ENCODE results near the gene DNAL1. TPM values are rescaled to one million over a fixed set of nuclear protein-coding genes. Genes with fewer than 3 reads are reported as not detected.

Gene DNAL1
- total RNA-seq (1 to 10 TPM; 5.5 to 7.2 (median 6.2) TPM), total RNA-seq (6.8 to 18.7 (median 10.6) reads per million in 29 experiments)
- total RNA-seq (2013), result 7.4 TPM

- ChIA-PET POLR2A (interaction anchor here in 1 of 2 donors (1.1 kb wide), 1 partner anchor 319 kb away, joined by 4 read pairs; no protein-coding TSS in a partner anchor), CTCF (interaction anchor here (0.7 to 1.0 kb wide), 4 partner anchors 8 to 75 kb away, joined by 3 to 6 read pairs (median 3); no protein-coding TSS in a partner anchor)
- Histone ChIP-seq H3K9me3 (no peaks in the 10 kb centered on the region), H3K4me3 (ENCODE audit: control insufficient read depth in 1 of 2, extremely low read depth in 1 of 2, low read length in 1 of 2) (peak within 1 kb of the TSS; percentile 76 to 91), H3K4me1 (ENCODE audit: control insufficient read depth in 1 of 2, extremely low read depth in 1 of 2, insufficient read depth in 2 of 2, low read length in 2 of 2) (peaks cover 3 to 11% of the 10 kb centered on the region in 2 experiments), H3K36me3 (ENCODE audit: control insufficient read depth in 2 of 2, extremely low read depth in 1 of 2, insufficient read depth in 1 of 2, low read length in 1 of 2) (no peaks in the 10 kb centered on the region), H3K27me3 (replicated peaks in 1 of 2; ENCODE audit: control insufficient read depth in 2 of 2, extremely low read depth in 1 of 2, insufficient read depth in 2 of 2, low read length in 1 of 2) (no peaks in the 10 kb centered on the region), H3K27ac (ENCODE audit: low read length) (peak within 1 kb of the TSS; percentile 65)
- peaks cover 17 to 18% (median 17%) of the 10 kb centered on the region in 3 donors for H3K4me1 Mint-ChIP-seq
- peak; percentile 76 to 95 (median 85) for DNase-seq
- peak; percentile 99 to 100 (median 100) for ATAC-seq (replicated peaks in 1 of 4)
- under 1% methylated on average over 38 of the region's 43 CpGs for WGBS (ENCODE audit: insufficient coverage)
- H3K4me3 Mint-ChIP-seq, result peak within 1 kb of the TSS; percentile 94 to 95 (median 94)
- H3K27me3 Mint-ChIP-seq, result no peaks in the 10 kb centered on the region
- no peaks in the 10 kb centered on the region for H3K36me3 Mint-ChIP-seq
- no peaks in the 10 kb centered on the region for H3K9me3 Mint-ChIP-seq
- peak within 1 kb of the TSS; percentile 91 to 93 for H3K27ac Mint-ChIP-seq
These were observed at the start of gene DNAL1 for GRCh38 chr14:73644531-73645247. Gene DNAL1 (plus strand): TSS chr14:73644986. CDS start chr14:73645040, 54 bp downstream.

- no peak overlapping the region for H3K27ac Mint-ChIP-seq
- Histone ChIP-seq H3K36me3 (ENCODE audit: control insufficient read depth in 2 of 2, extremely low read depth in 1 of 2, insufficient read depth in 1 of 2, low read length in 1 of 2) (no peaks in the 10 kb centered on the region), H3K4me3 (ENCODE audit: control insufficient read depth in 1 of 2, extremely low read depth in 1 of 2, low read length in 1 of 2) (no peak overlapping the region), H3K27ac (ENCODE audit: low read length) (no peak overlapping the region), H3K9me3 (no peaks in the 10 kb centered on the region), H3K27me3 (replicated peaks in 1 of 2; ENCODE audit: control insufficient read depth in 2 of 2, extremely low read depth in 1 of 2, insufficient read depth in 2 of 2, low read length in 1 of 2) (peaks cover 0 to 3% of the 10 kb centered on the region in 2 experiments), H3K4me1 (ENCODE audit: control insufficient read depth in 1 of 2, extremely low read depth in 1 of 2, insufficient read depth in 2 of 2, low read length in 2 of 2) (no peaks in the 10 kb centered on the region)
- ChIA-PET CTCF (no interaction called here), POLR2A (interaction anchor here in 1 of 2 donors (0.7 kb wide), 1 partner anchor 468 kb away, joined by 3 read pairs; no protein-coding TSS in a partner anchor)
- H3K27me3 Mint-ChIP-seq, result no peaks in the 10 kb centered on the region
- no peak for DNase-seq
- no peaks in the 10 kb centered on the region for H3K9me3 Mint-ChIP-seq
- H3K36me3 Mint-ChIP-seq, result peaks cover 3% of the 10 kb centered on the region
- ATAC-seq (replicated peaks in 1 of 4), result no peak
- H3K4me3 Mint-ChIP-seq, result no peak overlapping the region
- no peaks in the 10 kb centered on the region for H3K4me1 Mint-ChIP-seq
These were observed 45.3 kb upstream of the DNAL1 start for GRCh38 chr14:73599499-73599898.

- no peaks in the 10 kb centered on the region for H3K9me3 ChIP-seq
- no peak overlapping the region for H3K27ac Mint-ChIP-seq
- no peaks in the 10 kb centered on the region for H3K36me3 Mint-ChIP-seq
- no peak for DNase-seq
- no peaks in the 10 kb centered on the region for H3K36me3 ChIP-seq (ENCODE audit: control insufficient read depth in 2 of 2, extremely low read depth in 1 of 2, insufficient read depth in 1 of 2, low read length in 1 of 2)
- no peaks in the 10 kb centered on the region for H3K9me3 Mint-ChIP-seq
- ATAC-seq (replicated peaks in 1 of 4), result no peak
- H3K27me3 ChIP-seq (replicated peaks in 1 of 2; ENCODE audit: control insufficient read depth in 2 of 2, extremely low read depth in 1 of 2, insufficient read depth in 2 of 2, low read length in 1 of 2), result peaks cover 0 to 3% of the 10 kb centered on the region in 2 experiments
- no peaks in the 10 kb centered on the region for H3K4me1 ChIP-seq (ENCODE audit: control insufficient read depth in 1 of 2, extremely low read depth in 1 of 2, insufficient read depth in 2 of 2, low read length in 2 of 2)
- CTCF ChIA-PET, result no interaction called here
- H3K27me3 Mint-ChIP-seq, result peaks cover 0 to 4% of the 10 kb centered on the region in 2 donors
- no peak overlapping the region for H3K4me3 ChIP-seq (ENCODE audit: control insufficient read depth in 1 of 2, extremely low read depth in 1 of 2, low read length in 1 of 2)
- no peaks in the 10 kb centered on the region for H3K4me1 Mint-ChIP-seq
- POLR2A ChIA-PET, result no interaction called here
- no peak overlapping the region for H3K4me3 Mint-ChIP-seq
- WGBS (ENCODE audit: insufficient coverage), result 75% methylated on average over 1 of the region's 3 CpGs
- H3K27ac ChIP-seq (ENCODE audit: low read length), result no peak overlapping the region
These were observed 41.8 kb upstream of the DNAL1 start for GRCh38 chr14:73602994-73603393.

GRCh38 chr14:73606271-73606670, 38.5 kb upstream of the DNAL1 start:
- H3K36me3 ChIP-seq (ENCODE audit: control insufficient read depth in 2 of 2, extremely low read depth in 1 of 2, insufficient read depth in 1 of 2, low read length in 1 of 2), result no peaks in the 10 kb centered on the region
- no peak overlapping the region for H3K4me3 ChIP-seq (ENCODE audit: control insufficient read depth in 1 of 2, extremely low read depth in 1 of 2, low read length in 1 of 2)
- no peak overlapping the region for H3K27ac ChIP-seq (ENCODE audit: low read length)
- H3K27me3 Mint-ChIP-seq, result peaks cover 0 to 4% of the 10 kb centered on the region in 2 donors
- ATAC-seq (replicated peaks in 1 of 4) (no peak), DNase-seq (no peak)
- H3K9me3 Mint-ChIP-seq, result no peaks in the 10 kb centered on the region
- no peak overlapping the region for H3K27ac Mint-ChIP-seq
- no peaks in the 10 kb centered on the region for H3K9me3 ChIP-seq
- no peaks in the 10 kb centered on the region for H3K36me3 Mint-ChIP-seq
- H3K4me1 Mint-ChIP-seq, result no peaks in the 10 kb centered on the region
- H3K27me3 ChIP-seq (replicated peaks in 1 of 2; ENCODE audit: control insufficient read depth in 2 of 2, extremely low read depth in 1 of 2, insufficient read depth in 2 of 2, low read length in 1 of 2), result no peaks in the 10 kb centered on the region
- no peaks in the 10 kb centered on the region for H3K4me1 ChIP-seq (ENCODE audit: control insufficient read depth in 1 of 2, extremely low read depth in 1 of 2, insufficient read depth in 2 of 2, low read length in 2 of 2)
- H3K4me3 Mint-ChIP-seq, result no peak overlapping the region
- POLR2A ChIA-PET, result no interaction called here
- CTCF ChIA-PET, result interaction anchor here in 1 of 2 donors (0.8 to 1.1 kb wide), 2 partner anchors 27 to 1270 kb away, joined by 3 read pairs; no protein-coding TSS in a partner anchor
- WGBS (ENCODE audit: insufficient coverage), result no CpG with 5 or more reads among the region's 3 CpGs

GRCh38 chr14:73607241-73607640, 37.5 kb upstream of the DNAL1 start:
- H3K36me3 Mint-ChIP-seq, result no peaks in the 10 kb centered on the region
- DNase-seq, result no peak
- no peak overlapping the region for H3K27ac Mint-ChIP-seq
- Histone ChIP-seq H3K27me3 (replicated peaks in 1 of 2; ENCODE audit: control insufficient read depth in 2 of 2, extremely low read depth in 1 of 2, insufficient read depth in 2 of 2, low read length in 1 of 2) (no peaks in the 10 kb centered on the region), H3K4me1 (ENCODE audit: control insufficient read depth in 1 of 2, extremely low read depth in 1 of 2, insufficient read depth in 2 of 2, low read length in 2 of 2) (peaks cover 0 to 4% of the 10 kb centered on the region in 2 experiments), H3K9me3 (no peaks in the 10 kb centered on the region), H3K4me3 (ENCODE audit: control insufficient read depth in 1 of 2, extremely low read depth in 1 of 2, low read length in 1 of 2) (no peak overlapping the region), H3K27ac (ENCODE audit: low read length) (no peak overlapping the region), H3K36me3 (ENCODE audit: control insufficient read depth in 2 of 2, extremely low read depth in 1 of 2, insufficient read depth in 1 of 2, low read length in 1 of 2) (no peaks in the 10 kb centered on the region)
- ChIA-PET POLR2A (no interaction called here), CTCF (interaction anchor here in 1 of 2 donors (1.1 kb wide), 1 partner anchor 26 kb away, joined by 3 read pairs; no protein-coding TSS in a partner anchor)
- peaks cover 0 to 4% of the 10 kb centered on the region in 2 donors for H3K27me3 Mint-ChIP-seq
- H3K4me3 Mint-ChIP-seq, result no peak overlapping the region
- ATAC-seq (replicated peaks in 1 of 4), result no peak
- no peaks in the 10 kb centered on the region for H3K9me3 Mint-ChIP-seq
- no CpG with 5 or more reads among the region's 1 CpG for WGBS (ENCODE audit: insufficient coverage)
- H3K4me1 Mint-ChIP-seq, result peaks cover 0 to 3% (median 1%) of the 10 kb centered on the region in 3 donors

- POLR2A ChIA-PET, result no interaction called here
These were observed 34.1 kb upstream of the DNAL1 start for GRCh38 chr14:73610687-73611086.

More at GRCh38 chr14:73610687-73611086, 34.1 kb upstream of the DNAL1 start:
- no peak for DNase-seq
- Mint-ChIP-seq H3K4me1 (peaks cover 5 to 6% (median 6%) of the 10 kb centered on the region in 3 donors), H3K27me3 (no peaks in the 10 kb centered on the region), H3K4me3 (no peak overlapping the region), H3K36me3 (no peaks in the 10 kb centered on the region), H3K27ac (no peak overlapping the region), H3K9me3 (no peaks in the 10 kb centered on the region)
- no peaks in the 10 kb centered on the region for H3K27me3 ChIP-seq (replicated peaks in 1 of 2; ENCODE audit: control insufficient read depth in 2 of 2, extremely low read depth in 1 of 2, insufficient read depth in 2 of 2, low read length in 1 of 2)
- H3K4me3 ChIP-seq (ENCODE audit: control insufficient read depth in 1 of 2, extremely low read depth in 1 of 2, low read length in 1 of 2), result no peak overlapping the region
- CTCF ChIA-PET, result no interaction called here
- no peaks in the 10 kb centered on the region for H3K9me3 ChIP-seq
- peaks cover 0 to 10% of the 10 kb centered on the region in 2 experiments for H3K4me1 ChIP-seq (ENCODE audit: control insufficient read depth in 1 of 2, extremely low read depth in 1 of 2, insufficient read depth in 2 of 2, low read length in 2 of 2)
- no peak for ATAC-seq (replicated peaks in 1 of 4)
- H3K27ac ChIP-seq (ENCODE audit: low read length), result no peak overlapping the region
- H3K36me3 ChIP-seq (ENCODE audit: control insufficient read depth in 2 of 2, extremely low read depth in 1 of 2, insufficient read depth in 1 of 2, low read length in 1 of 2), result no peaks in the 10 kb centered on the region
- WGBS (ENCODE audit: insufficient coverage), result 53% methylated on average over 2 of the region's 2 CpGs

All from T-cell (primary cell).